Activated B cell treated with CpG ODN at 0.5 μM for 24 hours (primary cell): ENCODE data around the gene PTPN6. TPM values are rescaled to one million over a fixed set of nuclear protein-coding genes. Genes with fewer than 3 reads are reported as not detected.

Source experiments
- ATAC-seq: fragments of 200-7000 bp; cut with Tn5 transposase; one replicate; pipeline ENCODE4 v1.10.0; 2021; ENCODE audit warnings: low read depth, mild to moderate bottlenecking, moderate library complexity
- CTCF ChIA-PET: fragments of 350-600 bp; sonication (Branson Sonifier 250); formaldehyde crosslinking; loops from one replicate; lab custom pipeline; 2021; ENCODE audit warnings: antibody characterized with exemption; lab: Charles Lee
- POLR2A ChIA-PET: fragments of 350-600 bp; sonication (Branson Sonifier 250); formaldehyde crosslinking; loops from one replicate; lab custom pipeline; 2021; ENCODE audit warnings: antibody characterized with exemption; lab: Charles Lee
- DNase-seq: peaks from one replicate; pipeline ENCODE4 v3.0.0; 2022
- H3K27ac Mint-ChIP-seq: one replicate; pipeline ENCODE4 v1.8.0; 2020; ENCODE audit warnings: mixed read lengths
- H3K27me3 Mint-ChIP-seq: one replicate; pipeline ENCODE4 v1.8.0; 2021; ENCODE audit warnings: mixed read lengths
- H3K36me3 Mint-ChIP-seq: one replicate; pipeline ENCODE4 v1.8.0; 2021; ENCODE audit warnings: low read depth, mixed read lengths
- H3K4me1 Mint-ChIP-seq: one replicate; pipeline ENCODE4 v1.8.0; 2021; ENCODE audit warnings: mixed read lengths
- H3K4me3 Mint-ChIP-seq: one replicate; pipeline ENCODE4 v1.8.0; 2020; ENCODE audit warnings: mild to moderate bottlenecking, mixed read lengths
- H3K9me3 Mint-ChIP-seq: one replicate; pipeline ENCODE4 v1.8.0; 2020; ENCODE audit warnings: mixed read lengths
- intact Hi-C: fragments of 100-400 bp; cut with micrococcal nuclease; formaldehyde crosslinking; loops from one replicate; pipeline ENCODE4 v1.15.1; 2024
- total RNA-seq: library from RNA; stranded (reverse); gene quantifications from 2 replicates; pipeline ENCODE4 v1.2.3, GENCODE V29; 2022
- TF ChIP-seq, protein P1 (sequence below): fragments of 200-600 bp; IDR thresholded peaks from one replicate; pipeline ENCODE4 v1.8.0; 2022; ENCODE audit warnings: antibody characterized with exemption, mild to moderate bottlenecking

PTPN6 gene
- total RNA-seq, 1 donor from 2014 or later = 393 TPM

DNA sequence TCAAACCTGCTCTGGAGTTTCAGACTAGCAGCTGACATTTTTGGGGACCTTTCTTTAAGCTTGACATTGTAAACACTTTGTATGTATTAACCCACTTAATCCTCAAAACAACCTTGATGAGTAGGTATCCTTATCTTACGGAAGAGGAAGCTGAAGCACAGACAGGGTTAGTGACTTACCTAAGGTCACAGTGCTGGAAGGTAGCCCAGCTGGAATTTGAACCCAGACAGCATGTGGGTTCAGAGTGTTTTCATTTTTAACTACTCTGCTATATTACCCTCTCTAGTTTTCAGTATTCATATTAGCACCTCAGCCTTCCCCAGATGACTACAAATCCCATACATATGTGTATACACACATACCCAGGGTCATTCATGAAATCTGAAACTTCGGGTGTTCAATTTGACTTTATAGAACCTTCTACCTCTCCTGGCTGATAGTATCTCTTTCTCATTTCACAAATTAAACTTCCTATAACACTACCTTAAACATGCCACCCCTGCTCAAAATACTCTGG lies 53.2 kb downstream of the PTPN6 start:
- no peaks in the 10 kb centered on the region for H3K27me3 Mint-ChIP-seq
- no peak overlapping the region for H3K4me3 Mint-ChIP-seq
- H3K36me3 Mint-ChIP-seq = peaks cover 39% of the 10 kb centered on the region
- intact Hi-C loops = no loop called here
- TF ChIP-seq, protein P1, sequence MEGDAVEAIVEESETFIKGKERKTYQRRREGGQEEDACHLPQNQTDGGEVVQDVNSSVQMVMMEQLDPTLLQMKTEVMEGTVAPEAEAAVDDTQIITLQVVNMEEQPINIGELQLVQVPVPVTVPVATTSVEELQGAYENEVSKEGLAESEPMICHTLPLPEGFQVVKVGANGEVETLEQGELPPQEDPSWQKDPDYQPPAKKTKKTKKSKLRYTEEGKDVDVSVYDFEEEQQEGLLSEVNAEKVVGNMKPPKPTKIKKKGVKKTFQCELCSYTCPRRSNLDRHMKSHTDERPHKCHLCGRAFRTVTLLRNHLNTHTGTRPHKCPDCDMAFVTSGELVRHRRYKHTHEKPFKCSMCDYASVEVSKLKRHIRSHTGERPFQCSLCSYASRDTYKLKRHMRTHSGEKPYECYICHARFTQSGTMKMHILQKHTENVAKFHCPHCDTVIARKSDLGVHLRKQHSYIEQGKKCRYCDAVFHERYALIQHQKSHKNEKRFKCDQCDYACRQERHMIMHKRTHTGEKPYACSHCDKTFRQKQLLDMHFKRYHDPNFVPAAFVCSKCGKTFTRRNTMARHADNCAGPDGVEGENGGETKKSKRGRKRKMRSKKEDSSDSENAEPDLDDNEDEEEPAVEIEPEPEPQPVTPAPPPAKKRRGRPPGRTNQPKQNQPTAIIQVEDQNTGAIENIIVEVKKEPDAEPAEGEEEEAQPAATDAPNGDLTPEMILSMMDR = no peak
- POLR2A ChIA-PET = interaction anchor here (0.7 kb wide), 1 partner anchor 27 kb away, joined by 5 read pairs; no protein-coding TSS in a partner anchor
- DNase-seq (no peak), ATAC-seq (no peak)
- CTCF ChIA-PET = interaction anchor here (0.6 to 1.5 kb wide), 2 partner anchors 14 to 593 kb away, joined by 3 read pairs; partner anchors contain the start of gene LPCAT3
- no peaks in the 10 kb centered on the region for H3K9me3 Mint-ChIP-seq
- H3K4me1 Mint-ChIP-seq = peaks cover 8% of the 10 kb centered on the region
- no peak overlapping the region for H3K27ac Mint-ChIP-seq

DNA sequence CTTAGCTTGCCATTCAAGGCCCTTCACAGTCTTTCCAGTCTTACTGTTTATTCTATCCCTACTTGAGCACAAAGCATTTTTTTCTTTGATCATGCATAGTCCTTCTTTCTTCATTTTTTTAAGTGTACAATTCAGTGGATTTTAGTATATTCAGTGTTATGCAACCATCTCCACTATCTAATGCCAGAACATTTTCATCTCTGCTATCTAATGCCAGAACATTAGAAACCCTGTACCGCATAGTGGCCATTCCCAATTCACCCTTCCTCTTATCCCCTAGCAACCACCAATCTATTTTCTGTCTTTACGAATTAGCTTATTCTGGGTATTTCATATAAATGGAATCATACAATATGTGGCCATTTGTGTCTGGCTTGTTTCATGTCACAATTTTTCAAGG lies 53.7 kb downstream of the PTPN6 start:
- Mint-ChIP-seq H3K36me3 (peaks cover 41% of the 10 kb centered on the region), H3K27ac (peak overlapping the region; percentile 8), H3K9me3 (no peaks in the 10 kb centered on the region), H3K27me3 (no peaks in the 10 kb centered on the region), H3K4me3 (no peak overlapping the region), H3K4me1 (peaks cover 8% of the 10 kb centered on the region)
- intact Hi-C loops = no loop called here
- ChIA-PET POLR2A (interaction anchor here (1.6 kb wide), 1 partner anchor 13 kb away, joined by 6 read pairs; the partner anchor contains the start of gene LPCAT3), CTCF (interaction anchor here (1.5 kb wide), 1 partner anchor 13 kb away, joined by 3 read pairs; the partner anchor contains the start of gene LPCAT3)
- TF ChIP-seq, protein P1 = no peak
- DNase-seq (no peak), ATAC-seq (no peak)

DNA sequence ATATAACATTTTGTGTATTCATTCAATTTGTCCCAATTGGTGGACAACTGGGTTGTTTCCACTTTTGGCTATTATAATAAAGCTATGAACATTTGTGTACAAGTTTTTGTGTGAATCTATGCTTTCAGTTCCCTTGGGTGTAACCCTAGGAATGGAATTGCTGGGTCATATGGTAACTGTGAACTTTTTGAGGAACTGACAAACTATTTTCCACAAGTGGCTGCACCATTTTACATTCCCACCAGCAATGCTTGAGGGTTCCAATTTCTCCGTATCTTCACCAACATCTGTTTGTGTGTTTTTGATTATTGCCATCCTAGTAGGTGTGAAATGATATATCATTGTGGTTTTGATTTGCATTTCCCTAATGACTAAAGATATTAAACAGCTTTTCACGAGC lies 54.2 kb downstream of the PTPN6 start:
- Mint-ChIP-seq H3K4me1 (peaks cover 8% of the 10 kb centered on the region), H3K9me3 (no peaks in the 10 kb centered on the region), H3K4me3 (no peak overlapping the region), H3K27me3 (no peaks in the 10 kb centered on the region), H3K36me3 (peaks cover 46% of the 10 kb centered on the region), H3K27ac (no peak overlapping the region)
- TF ChIP-seq, protein P1 = no peak
- CTCF ChIA-PET = interaction anchor here (0.6 to 1.5 kb wide), 2 partner anchors 13 to 86 kb away, joined by 3 read pairs; partner anchors contain the start of gene LPCAT3
- DNase-seq = no peak
- POLR2A ChIA-PET = interaction anchor here (0.6 to 1.6 kb wide), 2 partner anchors 13 to 34 kb away, joined by 4 to 6 read pairs; partner anchors contain the start of gene LPCAT3
- intact Hi-C loops = no loop called here
- no peak for ATAC-seq

DNA sequence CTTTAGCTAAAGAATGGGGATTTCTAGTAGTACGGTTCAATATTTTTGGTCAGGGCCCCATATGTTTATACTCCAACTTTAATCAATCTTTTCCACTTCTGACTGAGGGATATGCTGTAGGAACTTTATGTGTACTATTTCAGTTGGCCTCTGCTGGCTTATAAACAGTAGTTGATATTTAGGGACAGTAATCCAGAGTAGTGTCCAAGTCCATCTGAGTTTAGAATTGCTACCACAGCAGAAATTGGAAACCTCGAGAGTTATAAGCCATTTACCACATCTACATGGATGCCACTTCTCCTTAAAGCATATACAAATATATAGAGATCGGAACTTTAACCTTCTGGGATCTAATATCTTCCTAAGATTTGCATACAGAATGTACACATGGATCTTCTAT lies 55.5 kb downstream of the PTPN6 start:
- ATAC-seq = no peak
- POLR2A ChIA-PET = no interaction called here
- TF ChIP-seq, protein P1 = no peak
- Mint-ChIP-seq H3K27ac (no peak overlapping the region), H3K36me3 (peaks cover 42% of the 10 kb centered on the region), H3K4me3 (no peak overlapping the region), H3K9me3 (no peaks in the 10 kb centered on the region), H3K27me3 (no peaks in the 10 kb centered on the region), H3K4me1 (peaks cover 8% of the 10 kb centered on the region)
- no peak for DNase-seq
- intact Hi-C loops = no loop called here
- CTCF ChIA-PET = no interaction called here

DNA sequence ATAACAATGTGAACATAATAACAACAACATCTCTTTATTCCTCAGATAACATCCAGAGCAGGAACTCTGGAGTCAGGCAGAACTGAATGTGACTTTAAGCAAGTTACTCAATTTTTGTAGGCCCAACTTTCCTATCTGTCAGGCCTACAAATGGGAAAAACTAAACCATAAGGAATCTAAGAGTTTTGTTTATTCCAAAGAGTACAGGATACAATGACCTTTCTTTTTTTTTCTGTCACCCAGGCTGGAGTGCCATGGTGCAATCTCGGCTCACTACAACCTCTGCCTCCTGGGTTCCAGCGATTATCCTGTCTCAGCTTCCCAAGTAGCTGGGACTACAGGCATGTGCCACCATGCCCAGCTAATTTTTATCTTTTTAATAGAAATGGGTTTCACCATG lies 57.7 kb downstream of the PTPN6 start:
- ATAC-seq = no peak
- TF ChIP-seq, protein P1 = no peak
- no peak for DNase-seq
- H3K36me3 Mint-ChIP-seq = peaks cover 58% of the 10 kb centered on the region
- ChIA-PET POLR2A (no interaction called here), CTCF (interaction anchor here (1.6 kb wide), 1 partner anchor 9 kb away, joined by 4 read pairs; the partner anchor contains the start of gene LPCAT3)
- no peak overlapping the region for H3K4me3 Mint-ChIP-seq
- H3K4me1 Mint-ChIP-seq = peaks cover 8% of the 10 kb centered on the region
- no peak overlapping the region for H3K27ac Mint-ChIP-seq
- intact Hi-C loops = no loop called here
- H3K9me3 Mint-ChIP-seq = no peaks in the 10 kb centered on the region
- no peaks in the 10 kb centered on the region for H3K27me3 Mint-ChIP-seq
